Endothelial cell (in vitro differentiated cells): ENCODE data around the gene LAD1. TPM values are rescaled to one million over a fixed set of nuclear protein-coding genes. Genes with fewer than 3 reads are reported as not detected.

Source experiments
- DNase-seq: peaks from one replicate; pipeline ENCODE4 v3.0.0; 2021; ENCODE audit warnings: low spot score
- H3K27ac Mint-ChIP-seq: one replicate; pipeline ENCODE4 v1.8.0; 2021; ENCODE audit warnings: mixed read lengths, inconsistent platforms; ENCODE audit not compliant: unreplicated experiment
- H3K27me3 Mint-ChIP-seq: one replicate; pipeline ENCODE4 v1.8.0; 2021; ENCODE audit warnings: mild to moderate bottlenecking, moderate library complexity, mixed read lengths, inconsistent platforms; ENCODE audit not compliant: unreplicated experiment
- H3K36me3 Mint-ChIP-seq: one replicate; pipeline ENCODE4 v1.8.0; 2021; ENCODE audit warnings: mild to moderate bottlenecking, low read depth, mixed read lengths, inconsistent platforms; ENCODE audit not compliant: unreplicated experiment
- H3K4me1 Mint-ChIP-seq: one replicate; pipeline ENCODE4 v1.8.0; 2021; ENCODE audit warnings: mild to moderate bottlenecking, mixed read lengths, inconsistent platforms; ENCODE audit not compliant: unreplicated experiment
- H3K4me3 Mint-ChIP-seq: one replicate; pipeline ENCODE4 v1.8.0; 2021; ENCODE audit warnings: mild to moderate bottlenecking, mixed read lengths, inconsistent platforms; ENCODE audit not compliant: unreplicated experiment
- H3K9me3 Mint-ChIP-seq: one replicate; pipeline ENCODE4 v1.8.0; 2021; ENCODE audit warnings: mixed read lengths, inconsistent platforms; ENCODE audit not compliant: unreplicated experiment
- total RNA-seq: library from RNA; stranded (reverse); fragmentation: NEBNext Ultra II Directional; extraction: Animal tissue kit (Norgen Biotek cat#: 25700); gene quantifications from one replicate; pipeline ENCODE4 v1.2.1, GENCODE V29; 2021; ENCODE audit not compliant: unreplicated experiment
- TF ChIP-seq, protein P1 (sequence below): fragments of 200-600 bp; sonication (generic); IDR thresholded peaks from one replicate; pipeline ENCODE4 v1.5.0; 2021; ENCODE audit warnings: antibody characterized with exemption; ENCODE audit not compliant: unreplicated experiment

Gene LAD1
- total RNA-seq, 1 donor from 2014 or later, result 0.59 TPM

DNA sequence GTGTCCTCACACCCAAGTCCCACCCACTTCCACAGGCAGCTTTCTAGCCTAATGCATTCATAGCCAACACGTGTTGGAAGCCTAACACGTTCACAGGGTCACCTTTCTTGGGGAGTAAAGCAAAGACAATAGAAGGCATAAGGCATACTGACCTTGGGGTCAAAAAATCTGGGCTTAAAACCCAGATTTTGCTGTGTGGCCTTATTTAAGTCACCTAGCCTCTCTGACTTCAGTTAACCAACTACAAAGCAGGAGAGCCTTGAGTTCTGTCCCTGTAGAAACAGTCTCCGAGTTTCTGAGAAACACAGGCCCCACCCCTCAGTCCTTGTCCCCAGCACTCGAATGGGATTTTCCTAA is 23.0 kb downstream of the LAD1 start:
- Mint-ChIP-seq H3K4me3 (no peak overlapping the region), H3K4me1 (peaks cover 7% of the 10 kb centered on the region), H3K27me3 (peaks cover 7% of the 10 kb centered on the region), H3K9me3 (no peaks in the 10 kb centered on the region), H3K36me3 (no peaks in the 10 kb centered on the region), H3K27ac (no peak overlapping the region)
- DNase-seq, result no peak
- TF ChIP-seq, protein P1, sequence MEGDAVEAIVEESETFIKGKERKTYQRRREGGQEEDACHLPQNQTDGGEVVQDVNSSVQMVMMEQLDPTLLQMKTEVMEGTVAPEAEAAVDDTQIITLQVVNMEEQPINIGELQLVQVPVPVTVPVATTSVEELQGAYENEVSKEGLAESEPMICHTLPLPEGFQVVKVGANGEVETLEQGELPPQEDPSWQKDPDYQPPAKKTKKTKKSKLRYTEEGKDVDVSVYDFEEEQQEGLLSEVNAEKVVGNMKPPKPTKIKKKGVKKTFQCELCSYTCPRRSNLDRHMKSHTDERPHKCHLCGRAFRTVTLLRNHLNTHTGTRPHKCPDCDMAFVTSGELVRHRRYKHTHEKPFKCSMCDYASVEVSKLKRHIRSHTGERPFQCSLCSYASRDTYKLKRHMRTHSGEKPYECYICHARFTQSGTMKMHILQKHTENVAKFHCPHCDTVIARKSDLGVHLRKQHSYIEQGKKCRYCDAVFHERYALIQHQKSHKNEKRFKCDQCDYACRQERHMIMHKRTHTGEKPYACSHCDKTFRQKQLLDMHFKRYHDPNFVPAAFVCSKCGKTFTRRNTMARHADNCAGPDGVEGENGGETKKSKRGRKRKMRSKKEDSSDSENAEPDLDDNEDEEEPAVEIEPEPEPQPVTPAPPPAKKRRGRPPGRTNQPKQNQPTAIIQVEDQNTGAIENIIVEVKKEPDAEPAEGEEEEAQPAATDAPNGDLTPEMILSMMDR, result no peak

- DNase-seq, result no peak
- no peak overlapping the region for H3K4me3 Mint-ChIP-seq
- H3K27ac Mint-ChIP-seq, result no peak overlapping the region
- H3K27me3 Mint-ChIP-seq, result peaks cover 4% of the 10 kb centered on the region
- no peaks in the 10 kb centered on the region for H3K9me3 Mint-ChIP-seq
- TF ChIP-seq, protein P1, result no peak
- no peaks in the 10 kb centered on the region for H3K36me3 Mint-ChIP-seq
- H3K4me1 Mint-ChIP-seq, result peaks cover 7% of the 10 kb centered on the region
Measured at GRCh38 chr1:201375169-201375568, 24.0 kb downstream of the LAD1 start.

DNA sequence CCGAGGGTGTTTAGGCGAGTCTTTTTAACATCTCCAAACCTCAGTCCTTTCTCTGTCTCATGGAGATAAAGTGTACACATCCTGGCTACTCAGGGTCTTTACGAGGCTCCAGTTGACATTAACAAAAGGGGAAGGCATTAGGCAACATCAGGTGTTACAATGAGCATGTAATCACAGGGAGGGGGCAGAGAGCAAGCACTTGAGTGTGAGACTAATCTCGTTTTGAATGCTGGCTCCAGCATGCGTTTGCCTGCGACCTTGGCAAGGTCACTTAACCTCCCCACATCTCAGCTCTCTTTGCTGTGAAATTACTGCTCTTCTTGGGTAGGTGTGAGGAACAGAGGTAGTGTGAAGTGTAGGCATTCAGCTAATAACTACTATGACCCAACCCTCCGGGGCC is 24.8 kb downstream of the LAD1 start:
- H3K4me3 Mint-ChIP-seq, result no peak overlapping the region
- no peaks in the 10 kb centered on the region for H3K9me3 Mint-ChIP-seq
- H3K4me1 Mint-ChIP-seq, result peaks cover 7% of the 10 kb centered on the region
- TF ChIP-seq, protein P1, result no peak
- no peak overlapping the region for H3K27ac Mint-ChIP-seq
- H3K36me3 Mint-ChIP-seq, result no peaks in the 10 kb centered on the region
- no peak for DNase-seq
- peaks cover 4% of the 10 kb centered on the region for H3K27me3 Mint-ChIP-seq

- Mint-ChIP-seq H3K4me3 (no peak overlapping the region), H3K27me3 (peaks cover 9% of the 10 kb centered on the region), H3K36me3 (peaks cover 4% of the 10 kb centered on the region), H3K27ac (no peak overlapping the region), H3K9me3 (no peaks in the 10 kb centered on the region), H3K4me1 (peaks cover 18% of the 10 kb centered on the region)
- TF ChIP-seq, protein P1, result no peak
- no peak for DNase-seq
Measured at GRCh38 chr1:201371792-201372191, 27.3 kb downstream of the LAD1 start.

DNA sequence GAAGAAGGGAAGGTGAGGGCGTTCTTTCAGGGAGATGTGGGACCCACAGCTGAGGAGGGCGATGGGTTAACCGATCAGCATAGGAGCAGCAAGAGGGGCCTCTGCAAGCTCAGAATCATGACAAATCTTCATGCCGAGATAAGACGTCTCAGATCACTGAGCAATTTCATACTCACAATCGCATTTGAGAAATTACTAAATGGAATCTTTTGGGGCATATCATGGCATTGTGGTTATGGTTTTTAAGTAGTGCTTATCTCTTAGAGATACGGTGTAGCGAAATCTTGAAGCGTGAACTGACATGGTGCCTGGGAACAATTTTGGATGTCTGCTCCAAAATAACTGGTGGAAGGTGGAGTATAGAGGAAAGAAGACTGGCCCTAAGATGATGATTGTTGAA is 27.8 kb downstream of the LAD1 start:
- H3K27ac Mint-ChIP-seq, result no peak overlapping the region
- H3K27me3 Mint-ChIP-seq, result peaks cover 9% of the 10 kb centered on the region
- peaks cover 18% of the 10 kb centered on the region for H3K4me1 Mint-ChIP-seq
- no peaks in the 10 kb centered on the region for H3K9me3 Mint-ChIP-seq
- DNase-seq, result no peak
- no peak overlapping the region for H3K4me3 Mint-ChIP-seq
- peaks cover 4% of the 10 kb centered on the region for H3K36me3 Mint-ChIP-seq
- TF ChIP-seq, protein P1, result no peak
